ENCODE measurements around the gene ARID1B.

Gene ARID1B

DNA sequence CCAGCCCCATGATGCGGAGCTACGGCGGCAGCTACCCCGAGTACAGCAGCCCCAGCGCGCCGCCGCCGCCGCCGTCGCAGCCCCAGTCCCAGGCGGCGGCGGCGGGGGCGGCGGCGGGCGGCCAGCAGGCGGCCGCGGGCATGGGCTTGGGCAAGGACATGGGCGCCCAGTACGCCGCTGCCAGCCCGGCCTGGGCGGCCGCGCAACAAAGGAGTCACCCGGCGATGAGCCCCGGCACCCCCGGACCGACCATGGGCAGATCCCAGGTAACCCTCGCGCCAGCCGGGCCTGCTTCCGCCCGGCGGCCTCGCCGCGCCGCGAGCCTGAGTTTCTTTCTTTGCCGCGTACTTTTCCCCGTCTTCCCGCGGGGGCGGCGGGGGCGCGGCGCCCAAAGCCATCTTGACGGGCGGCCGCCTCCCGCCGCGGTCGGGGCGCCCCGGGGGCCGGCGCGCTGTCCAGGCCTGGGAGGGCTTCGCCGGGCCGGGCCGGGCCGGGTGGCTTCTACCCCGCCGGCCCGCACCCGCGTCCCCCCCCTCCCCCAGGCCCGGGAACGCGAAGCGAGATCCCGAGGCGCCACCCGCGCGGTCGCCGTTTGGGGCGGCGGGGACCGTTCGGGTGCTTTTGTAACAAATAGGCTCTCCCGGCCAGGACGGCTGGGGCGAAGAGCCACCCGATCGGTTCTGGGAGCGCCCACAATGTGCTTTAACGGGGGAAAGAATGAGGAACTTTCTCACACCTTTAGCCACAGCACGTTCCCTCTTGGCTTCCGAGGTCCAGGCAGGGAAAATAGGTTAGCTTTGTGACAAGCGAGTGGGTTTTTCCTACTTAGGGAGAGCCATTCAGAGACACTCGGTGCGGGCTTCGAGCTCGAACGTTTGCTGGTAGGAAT is 2.3 kb downstream of the ARID1B start:
- DNase-seq (ENCODE audit: low read depth): peak; percentile 65
- TF ChIP-seq, protein P1, sequence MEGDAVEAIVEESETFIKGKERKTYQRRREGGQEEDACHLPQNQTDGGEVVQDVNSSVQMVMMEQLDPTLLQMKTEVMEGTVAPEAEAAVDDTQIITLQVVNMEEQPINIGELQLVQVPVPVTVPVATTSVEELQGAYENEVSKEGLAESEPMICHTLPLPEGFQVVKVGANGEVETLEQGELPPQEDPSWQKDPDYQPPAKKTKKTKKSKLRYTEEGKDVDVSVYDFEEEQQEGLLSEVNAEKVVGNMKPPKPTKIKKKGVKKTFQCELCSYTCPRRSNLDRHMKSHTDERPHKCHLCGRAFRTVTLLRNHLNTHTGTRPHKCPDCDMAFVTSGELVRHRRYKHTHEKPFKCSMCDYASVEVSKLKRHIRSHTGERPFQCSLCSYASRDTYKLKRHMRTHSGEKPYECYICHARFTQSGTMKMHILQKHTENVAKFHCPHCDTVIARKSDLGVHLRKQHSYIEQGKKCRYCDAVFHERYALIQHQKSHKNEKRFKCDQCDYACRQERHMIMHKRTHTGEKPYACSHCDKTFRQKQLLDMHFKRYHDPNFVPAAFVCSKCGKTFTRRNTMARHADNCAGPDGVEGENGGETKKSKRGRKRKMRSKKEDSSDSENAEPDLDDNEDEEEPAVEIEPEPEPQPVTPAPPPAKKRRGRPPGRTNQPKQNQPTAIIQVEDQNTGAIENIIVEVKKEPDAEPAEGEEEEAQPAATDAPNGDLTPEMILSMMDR (IDR thresholded peaks at IDR 0.05; ENCODE audit: insufficient read depth, low read depth, low read length, missing control alignments): no peak
- H3K4me3 ChIP-seq (ENCODE audit: low read depth, low read length): peak overlapping the region; percentile 65

DNA sequence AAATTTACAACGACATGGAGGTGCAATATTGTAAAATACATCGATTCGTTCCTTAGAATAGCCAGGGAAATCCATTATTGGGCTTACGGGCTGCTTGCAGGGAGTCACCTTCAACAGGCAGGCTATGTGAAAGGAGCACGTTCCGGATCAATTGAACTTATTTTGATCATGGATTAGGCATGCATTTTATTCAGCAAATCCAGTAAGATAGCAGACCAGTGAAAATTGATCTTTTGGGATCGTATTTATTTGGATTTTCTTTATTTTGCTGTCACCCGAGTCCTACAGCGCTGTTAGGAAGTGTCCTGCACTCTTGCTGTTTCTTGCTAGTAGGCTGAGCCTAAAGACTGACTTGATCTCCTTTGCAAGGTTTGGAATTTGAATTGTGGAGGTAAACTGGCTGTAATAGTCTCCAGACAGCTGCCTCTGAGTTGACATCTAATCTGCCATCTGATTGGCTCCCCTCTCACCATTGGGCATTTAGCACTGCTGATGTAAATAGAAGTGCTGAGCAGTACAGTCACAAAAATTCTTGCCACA is 3.0 kb downstream of the ARID1B start:
- peak overlapping the region; percentile 65 for H3K4me3 ChIP-seq (ENCODE audit: low read depth, low read length)
- peak; percentile 89 for DNase-seq (ENCODE audit: low read depth)
- TF ChIP-seq, protein P1 (IDR thresholded peaks at IDR 0.05; ENCODE audit: insufficient read depth, low read depth, low read length, missing control alignments): no peak

DNA sequence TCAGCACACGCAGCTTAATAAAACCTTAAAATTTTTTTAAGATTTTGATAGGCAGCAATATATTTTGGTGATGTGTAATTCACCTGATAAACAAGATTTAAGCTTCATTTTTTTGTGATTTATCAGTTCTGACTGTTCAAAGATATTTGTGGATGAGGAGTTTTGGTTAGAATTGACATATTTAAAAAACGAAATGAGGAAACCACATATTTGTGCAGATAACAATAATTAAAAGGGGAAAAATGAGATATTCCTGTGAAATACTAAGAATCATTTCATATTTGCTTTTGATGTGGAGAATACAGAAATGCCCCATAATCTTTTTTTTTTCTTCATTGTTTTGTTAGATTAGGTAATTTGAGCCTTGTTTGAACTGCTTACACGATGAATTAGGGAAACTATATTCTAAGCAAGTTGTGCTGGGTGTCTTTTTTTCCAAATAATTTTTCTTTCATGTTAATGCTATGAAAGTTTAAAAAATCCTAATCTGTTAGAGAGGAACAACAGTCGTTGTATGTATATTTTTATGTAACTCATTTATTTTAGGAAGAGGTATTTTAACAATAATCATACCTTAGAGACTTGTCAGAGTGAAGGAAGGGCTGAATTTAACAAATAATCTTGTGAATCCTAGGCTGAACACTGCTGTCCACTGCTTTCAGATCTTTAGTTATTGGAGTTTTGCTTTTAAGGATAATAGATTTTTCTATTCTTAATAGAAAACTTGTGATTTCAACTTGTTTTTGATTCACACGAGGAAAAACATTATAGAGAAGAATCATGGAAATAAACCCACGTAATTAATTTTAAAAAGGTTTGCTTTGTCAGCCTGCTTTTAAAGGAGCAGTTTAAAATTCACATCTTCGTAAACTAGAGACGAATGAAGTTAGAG is 4.0 kb downstream of the ARID1B start:
- TF ChIP-seq, protein P1 (IDR thresholded peaks at IDR 0.05; ENCODE audit: insufficient read depth, low read depth, low read length, missing control alignments): no peak
- DNase-seq (ENCODE audit: low read depth): no peak
- peak overlapping the region; percentile 65 for H3K4me3 ChIP-seq (ENCODE audit: low read depth, low read length)

DNA sequence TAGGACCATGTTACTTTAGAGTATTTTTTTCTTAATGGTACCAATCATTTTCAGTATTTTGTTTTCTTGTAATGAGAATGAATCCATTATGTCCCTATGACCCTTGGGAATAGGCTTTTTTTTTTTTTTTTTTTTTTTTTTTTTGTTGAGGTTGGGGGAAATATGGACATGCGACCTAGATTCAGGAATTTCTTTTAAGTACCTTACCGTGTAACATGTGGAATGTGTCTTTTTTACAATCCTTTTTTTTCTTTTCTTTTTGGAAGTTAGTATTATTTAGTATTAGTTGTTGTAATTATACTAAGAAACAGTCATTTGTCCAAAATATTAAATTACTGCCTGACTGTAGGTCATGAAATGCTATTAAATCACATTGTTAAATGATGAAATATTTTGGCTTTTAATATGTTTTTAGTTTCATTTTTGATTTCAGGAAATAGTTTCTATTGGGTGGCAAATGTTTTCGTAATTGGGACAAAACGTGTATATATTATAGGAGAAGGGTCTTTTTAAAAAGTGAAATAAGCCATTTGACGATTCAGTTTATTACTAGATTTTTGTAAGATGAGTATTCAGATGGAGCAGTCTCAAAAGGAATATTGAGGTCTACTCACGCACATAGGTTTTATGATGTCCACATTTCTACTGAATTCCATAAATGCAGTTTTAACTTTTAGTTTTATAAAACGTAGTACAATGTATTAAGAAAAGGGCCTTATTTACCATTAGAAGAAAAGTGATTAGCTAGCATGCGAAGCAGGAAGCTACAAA is 4.9 kb downstream of the ARID1B start:
- no peak for DNase-seq (ENCODE audit: low read depth)
- TF ChIP-seq, protein P1 (IDR thresholded peaks at IDR 0.05; ENCODE audit: insufficient read depth, low read depth, low read length, missing control alignments): no peak
- H3K4me3 ChIP-seq (ENCODE audit: low read depth, low read length): peak overlapping the region; percentile 65

DNA sequence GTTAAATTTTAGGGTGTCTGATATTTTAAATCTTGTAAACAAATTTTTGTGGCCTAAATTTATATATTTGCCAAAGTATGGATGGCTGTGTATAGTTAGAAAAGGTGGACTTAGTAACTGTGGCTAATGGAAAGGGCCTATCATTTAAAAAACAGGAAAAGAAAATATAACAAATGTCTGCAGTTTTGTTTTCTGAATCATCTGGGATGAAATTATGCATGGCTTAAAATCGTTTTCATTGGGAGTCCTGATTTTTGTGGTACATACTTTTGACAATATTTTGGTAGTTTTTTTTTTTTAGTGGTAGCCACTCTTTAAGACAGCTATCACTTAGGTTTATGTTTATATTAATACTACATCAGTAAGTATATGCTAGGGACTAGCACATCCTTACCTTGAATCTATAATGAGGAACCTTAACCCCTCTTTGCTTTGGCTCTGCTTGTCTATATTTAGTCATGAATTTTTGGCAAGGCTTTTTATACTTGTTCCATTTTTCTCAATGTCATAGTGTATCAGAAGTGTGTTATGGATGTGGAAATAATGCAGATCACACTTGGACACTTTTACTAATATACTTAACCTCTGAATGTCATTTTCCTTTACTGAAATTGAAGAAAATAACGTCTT is 5.6 kb downstream of the ARID1B start:
- TF ChIP-seq, protein P1 (IDR thresholded peaks at IDR 0.05; ENCODE audit: insufficient read depth, low read depth, low read length, missing control alignments): no peak
- DNase-seq (ENCODE audit: low read depth): no peak
- H3K4me3 ChIP-seq (ENCODE audit: low read depth, low read length): peak overlapping the region; percentile 65

DNA sequence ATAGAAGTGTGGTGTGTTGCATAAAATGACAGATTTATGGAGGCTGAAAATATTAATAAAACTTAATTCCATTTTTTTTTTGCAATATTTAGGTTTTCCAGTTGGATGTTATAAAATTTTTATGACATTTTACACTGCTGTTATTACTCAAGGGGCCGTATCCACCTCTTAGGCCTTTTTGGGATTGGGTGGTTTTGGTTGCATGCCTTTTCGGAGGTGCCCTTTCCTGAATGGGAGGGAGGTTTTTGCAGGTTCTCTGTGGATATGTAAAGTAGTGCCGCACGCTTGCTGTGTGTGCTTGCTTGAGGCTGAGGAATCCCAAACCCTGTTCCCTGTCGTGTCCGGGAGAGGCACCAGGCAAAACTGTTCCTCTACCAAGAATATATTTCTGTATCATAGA is 6.8 kb downstream of the ARID1B start:
- no peak for DNase-seq (ENCODE audit: low read depth)
- TF ChIP-seq, protein P1 (IDR thresholded peaks at IDR 0.05; ENCODE audit: insufficient read depth, low read depth, low read length, missing control alignments): no peak
- H3K4me3 ChIP-seq (ENCODE audit: low read depth, low read length): no peak overlapping the region
